H4 (cell line): ENCODE results near the gene VPS35L. TPM values are rescaled to one million over a fixed set of nuclear protein-coding genes. Genes with fewer than 3 reads are reported as not detected.
"Not testable (repeated sequence)": the region's sequence is repeated elsewhere in the genome, so short reads cannot be mapped to it uniquely, and the experiment has no call there.

Source experiments
- DNase-seq: peaks from one replicate; pipeline ENCODE4 v3.0.0-alpha.2; 2015; ENCODE audit warnings: low spot score
- total RNA-seq: library from RNA; depleted of rRNA; stranded (reverse); fragments of >200 nt; shearing (Covaris generic); gene quantifications from 2 replicates; pipeline ENCODE4 v1.2.3, GENCODE V29; 2014

The VPS35L gene
- total RNA-seq, 1 experiment from 2014 or later = 32.9 TPM

DNA sequence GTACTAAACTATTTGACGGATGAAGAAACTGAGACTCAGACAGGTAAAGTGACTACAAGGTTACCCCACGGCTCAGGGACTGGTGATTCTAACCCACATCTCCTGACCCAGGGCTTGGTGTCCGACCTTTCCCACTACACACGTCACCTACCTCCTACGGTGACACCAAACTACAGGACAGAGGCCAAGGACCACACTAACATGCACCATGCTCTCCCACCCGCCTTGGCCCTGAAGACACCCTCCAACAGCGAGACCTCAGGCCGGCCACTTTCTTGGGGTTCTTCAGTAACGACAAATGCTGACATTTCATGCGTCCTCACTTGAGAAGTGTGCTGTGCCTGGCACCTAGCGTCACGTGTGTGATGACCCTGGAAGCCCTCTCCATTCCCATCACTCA lies 156.1 kb downstream of the VPS35L start:
- DNase-seq = no peak

DNA sequence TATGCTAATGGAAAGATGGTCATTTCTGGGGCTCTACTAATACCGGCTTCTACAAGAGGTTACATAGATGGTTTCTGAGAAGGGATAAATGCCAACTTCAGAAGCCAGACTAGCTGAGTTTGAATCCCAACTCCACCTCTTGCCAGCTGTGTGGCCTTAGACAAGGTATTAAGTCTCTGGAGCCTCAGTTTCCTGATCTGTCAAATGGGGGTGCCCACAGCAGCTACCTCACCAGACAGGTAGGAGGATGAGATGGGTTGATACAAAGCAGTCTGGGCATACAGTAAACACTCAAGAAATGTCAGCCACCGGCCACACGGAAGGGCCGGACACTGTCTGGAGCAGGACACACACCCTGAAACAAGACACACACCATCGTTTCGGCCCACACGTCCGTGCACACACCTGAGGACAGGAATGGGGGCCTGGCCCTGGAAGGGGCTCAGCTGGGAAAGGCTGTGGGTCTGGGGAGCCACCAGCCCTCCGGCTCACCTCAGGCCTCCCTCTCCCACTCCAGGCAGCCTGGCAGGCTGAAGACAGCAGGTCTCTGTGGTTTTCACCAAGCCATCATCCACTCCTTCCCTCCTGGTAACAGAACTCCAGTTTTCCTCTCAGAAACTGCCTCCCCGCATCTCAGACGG lies 157.0 kb downstream of the VPS35L start:
- no peak for DNase-seq

GRCh38 chr16:19713697-19714096 lies 158.2 kb downstream of the VPS35L start:
- no peak for DNase-seq

- DNase-seq = no peak
Observed at GRCh38 chr16:19715566-19715965, 160.1 kb downstream of the VPS35L start.

- DNase-seq = no peak
Observed at GRCh38 chr16:19716183-19716582, 160.7 kb downstream of the VPS35L start.

GRCh38 chr16:19716728-19717127 lies 161.2 kb downstream of the VPS35L start:
- DNase-seq = not testable (repeated sequence)

DNA sequence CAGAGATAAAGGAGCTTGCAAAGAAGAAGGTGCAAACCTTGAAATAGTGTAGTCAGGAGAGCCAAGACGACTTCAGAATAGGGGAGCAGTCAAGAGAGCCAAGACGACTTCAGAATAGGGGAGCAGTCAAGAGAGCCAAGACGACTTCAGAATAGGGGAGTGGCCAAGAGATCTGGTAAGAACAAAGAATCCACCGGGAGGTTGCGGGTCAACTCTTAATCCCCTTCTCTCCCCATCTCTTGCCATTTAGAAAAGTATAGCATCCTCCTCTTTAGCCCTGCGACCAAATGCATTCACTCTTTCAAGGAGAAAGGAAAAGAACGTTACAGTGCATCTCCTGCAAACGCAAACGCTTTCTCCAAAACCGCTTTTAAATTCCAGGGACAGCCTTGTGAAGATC lies 161.8 kb downstream of the VPS35L start:
- DNase-seq = no peak

DNA sequence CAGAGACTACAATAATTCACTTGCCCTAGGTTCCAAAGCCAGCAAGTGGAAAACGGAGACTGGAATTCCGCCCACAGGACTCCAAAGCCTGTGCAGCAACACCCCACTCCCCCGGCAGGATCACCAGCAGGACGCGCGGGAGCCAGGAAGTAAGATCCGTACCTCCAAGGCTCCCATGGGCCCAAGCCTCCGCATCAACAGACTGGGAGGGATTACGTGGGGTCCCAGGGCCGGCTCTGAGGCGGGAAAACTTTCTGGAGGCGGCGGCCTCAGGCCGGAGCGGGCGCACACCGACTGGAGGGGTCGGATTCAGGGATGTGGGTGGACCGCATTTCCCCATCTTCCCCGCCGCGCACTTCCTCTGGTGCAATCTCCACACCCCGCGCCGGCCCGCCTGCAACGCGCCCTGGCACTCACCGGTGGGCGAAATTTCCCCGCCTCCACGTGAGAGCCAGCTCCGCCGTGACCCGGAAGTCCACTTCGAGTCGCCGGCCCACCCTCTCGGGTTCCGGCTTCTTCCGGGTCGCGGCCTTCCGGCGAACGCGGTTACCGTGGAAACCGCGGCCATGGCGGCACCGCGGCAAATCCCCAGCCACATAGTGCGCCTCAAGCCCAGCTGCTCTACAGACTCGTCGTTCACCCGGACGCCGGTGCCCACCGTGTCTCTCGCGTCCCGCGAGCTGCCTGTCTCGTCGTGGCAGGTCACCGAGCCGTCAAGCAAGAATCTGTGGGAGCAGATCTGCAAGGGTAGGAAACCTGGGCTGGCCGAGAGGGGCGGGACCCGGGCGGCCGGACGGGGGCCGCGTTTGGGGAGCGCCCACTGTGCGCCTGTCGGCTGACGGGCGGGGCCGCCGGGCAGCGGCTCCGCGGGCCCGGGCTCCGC lies 162.5 kb downstream of the VPS35L start, which contains the start of the genes IQCK and KNOP1:
Gene IQCK (plus strand): TSS at position 531 of the 883 bp plus-strand sequence. CDS start 36 bp downstream, at position 567.
Gene KNOP1 (minus strand): TSS at position 487 of the 883 bp plus-strand sequence. CDS start 3,192 bp downstream, outside the sequence.
- DNase-seq = peak; percentile 83

DNA sequence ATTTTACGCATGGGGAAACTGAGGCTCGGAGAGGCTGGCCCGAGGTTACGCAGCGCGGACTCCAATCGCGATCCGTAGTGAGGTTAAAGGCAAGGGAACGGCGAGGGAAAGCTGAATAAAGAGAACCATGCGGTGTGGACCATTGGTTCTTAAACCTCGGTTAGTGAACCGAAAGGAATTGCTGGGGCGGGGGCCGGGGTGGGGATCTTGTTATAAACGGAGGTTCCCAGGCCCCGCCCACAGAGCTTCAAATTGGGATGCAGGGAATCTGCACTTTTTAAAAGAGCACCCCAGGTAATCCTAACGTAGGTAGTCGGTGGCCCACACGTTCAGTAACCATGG lies 163.1 kb downstream of the VPS35L start:
- DNase-seq = no peak

DNA sequence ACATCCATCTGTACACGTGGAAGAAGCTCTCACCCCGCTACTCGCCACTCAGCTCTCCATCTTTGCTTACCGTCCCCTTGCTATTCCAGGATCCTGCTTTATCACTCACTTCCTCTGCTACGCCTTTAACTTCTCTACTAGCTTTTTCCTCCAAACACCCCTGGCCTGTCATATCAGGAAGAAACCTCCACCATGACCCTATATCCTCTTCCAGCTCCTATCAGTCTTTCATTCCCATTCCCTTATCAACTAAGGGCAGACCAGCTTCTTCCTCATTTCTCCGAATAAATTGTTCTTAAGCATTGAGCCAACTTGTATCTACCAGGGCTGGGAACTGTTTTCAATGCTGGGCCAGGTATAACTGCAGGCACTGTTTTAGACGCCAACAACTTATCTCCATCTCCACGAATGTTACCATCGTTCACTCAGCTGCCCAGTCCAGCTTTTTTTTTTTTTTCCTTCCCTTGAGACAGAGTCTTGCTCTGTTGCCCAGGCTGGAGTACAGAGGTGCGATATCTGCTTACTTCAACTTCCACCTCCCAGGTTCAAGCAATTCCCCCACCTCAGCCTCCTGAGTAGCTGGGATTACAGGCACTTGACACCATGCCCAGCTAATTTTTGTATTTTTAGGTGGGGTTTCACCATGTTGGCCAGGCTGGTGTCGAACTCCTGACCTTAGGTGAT lies 166.9 kb downstream of the VPS35L start:
- no peak for DNase-seq

- no peak for DNase-seq
Observed at GRCh38 chr16:19722981-19723380, 167.5 kb downstream of the VPS35L start.

DNA sequence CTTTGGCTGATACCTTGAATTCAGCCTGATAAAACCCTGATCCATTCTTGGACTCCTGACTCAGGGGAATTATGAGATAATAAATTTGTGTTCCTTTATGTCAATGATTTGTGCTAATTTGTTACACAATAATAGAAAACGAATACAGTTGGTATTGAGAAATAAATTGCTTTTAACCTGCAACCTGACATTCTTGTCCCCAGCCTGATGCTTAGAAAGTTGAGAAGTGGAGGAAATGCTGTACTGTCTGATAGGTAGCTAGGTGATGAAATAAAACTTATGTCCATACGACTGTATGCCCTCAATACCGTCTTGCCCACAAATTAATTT lies 173.1 kb downstream of the VPS35L start:
- no peak for DNase-seq

DNA sequence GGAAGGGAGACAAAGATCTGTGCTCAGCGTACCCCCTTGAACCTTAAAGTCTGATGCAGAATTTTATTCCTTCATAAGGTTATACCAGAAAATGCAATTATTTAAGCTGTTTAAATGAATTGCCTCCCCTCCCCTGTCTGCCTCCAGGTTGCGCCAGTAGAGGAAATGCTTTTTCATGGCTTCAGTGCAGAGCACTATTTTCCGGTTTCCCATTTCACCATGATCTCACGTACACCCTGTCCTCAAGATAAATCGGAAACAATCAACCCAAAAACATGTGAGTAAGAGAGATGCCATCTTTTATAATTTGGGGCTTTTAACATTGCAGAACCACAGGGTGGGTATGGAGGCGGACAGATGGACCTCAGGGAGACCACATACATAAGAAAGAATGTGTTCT lies 178.0 kb downstream of the VPS35L start:
- no peak for DNase-seq

DNA sequence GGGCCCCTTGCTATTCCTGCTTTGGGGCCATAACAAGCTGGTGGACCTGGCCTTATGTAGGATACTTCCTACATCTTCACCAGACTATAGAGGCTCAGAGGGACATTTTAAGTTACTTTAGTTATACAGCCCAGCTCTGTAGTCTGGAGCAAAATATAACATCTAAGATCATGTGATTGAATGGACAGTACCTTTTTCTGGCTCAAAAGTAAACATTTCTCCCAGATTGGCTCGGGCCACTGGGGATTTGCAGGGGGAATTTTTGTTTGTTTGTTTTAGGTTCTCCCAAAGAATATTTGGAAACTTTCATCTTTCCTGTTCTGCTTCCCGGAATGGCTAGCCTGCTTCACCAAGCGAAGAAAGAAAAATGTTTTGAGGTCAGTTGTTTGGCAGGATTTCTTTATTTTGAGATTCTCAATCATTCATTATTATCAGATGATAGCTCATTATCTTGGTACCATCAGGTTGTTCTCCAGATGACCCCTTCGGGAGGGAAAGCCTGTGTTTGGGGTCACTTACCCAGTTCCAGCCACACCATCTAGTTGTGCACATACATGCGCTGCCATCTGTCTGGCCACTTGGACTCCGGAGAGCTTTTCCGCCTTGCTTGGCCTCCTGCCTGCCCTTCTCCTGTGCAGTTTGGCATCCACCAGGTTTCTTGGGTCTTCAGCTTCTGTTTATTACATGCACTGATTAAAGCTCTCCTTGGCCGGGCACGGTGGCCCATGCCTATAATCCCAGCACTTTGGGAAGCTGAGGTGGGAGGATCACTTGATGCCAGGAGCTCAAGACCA lies 179.8 kb downstream of the VPS35L start:
- no peak for DNase-seq

GRCh38 chr16:19737306-19738038 lies 182.0 kb downstream of the VPS35L start:
- no peak for DNase-seq

DNA sequence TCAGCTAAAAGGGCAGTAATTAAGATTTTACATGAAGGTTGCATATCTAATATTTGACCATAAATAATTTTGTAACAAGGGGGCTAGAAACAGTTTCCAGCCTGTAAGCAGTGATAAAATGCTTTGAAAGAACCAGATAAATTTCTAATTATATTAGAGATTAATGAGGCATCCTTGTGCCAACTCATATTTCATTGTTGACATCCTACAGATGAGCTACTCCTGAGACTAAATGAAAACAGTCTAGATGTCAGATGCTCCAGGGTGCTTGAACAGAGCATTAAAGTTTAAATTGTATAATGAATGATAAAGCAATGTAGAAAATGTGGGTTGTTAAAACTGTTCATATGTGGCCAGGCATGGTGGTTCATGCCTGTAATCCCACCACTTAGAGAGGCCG lies 185.9 kb downstream of the VPS35L start:
- DNase-seq = no peak

DNA sequence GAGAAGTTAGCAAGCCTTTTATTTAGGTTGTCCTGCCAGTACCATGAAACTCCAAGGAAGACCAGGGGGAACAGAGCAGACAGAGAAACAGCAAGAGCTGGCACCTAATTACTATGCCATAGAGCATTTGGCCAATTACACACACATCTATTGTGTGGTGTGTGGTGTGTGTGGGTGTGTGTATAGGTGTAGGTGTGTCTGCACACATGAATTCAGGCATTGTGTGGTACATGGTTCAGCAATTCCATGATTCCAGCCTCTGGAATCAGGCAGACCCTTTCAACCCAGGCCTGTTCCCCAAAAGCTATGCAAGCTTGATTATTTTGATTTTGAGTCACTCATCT lies 188.3 kb downstream of the VPS35L start:
- DNase-seq = no peak

- no peak for DNase-seq
Observed at GRCh38 chr16:19744670-19745069, 189.2 kb downstream of the VPS35L start.

DNA sequence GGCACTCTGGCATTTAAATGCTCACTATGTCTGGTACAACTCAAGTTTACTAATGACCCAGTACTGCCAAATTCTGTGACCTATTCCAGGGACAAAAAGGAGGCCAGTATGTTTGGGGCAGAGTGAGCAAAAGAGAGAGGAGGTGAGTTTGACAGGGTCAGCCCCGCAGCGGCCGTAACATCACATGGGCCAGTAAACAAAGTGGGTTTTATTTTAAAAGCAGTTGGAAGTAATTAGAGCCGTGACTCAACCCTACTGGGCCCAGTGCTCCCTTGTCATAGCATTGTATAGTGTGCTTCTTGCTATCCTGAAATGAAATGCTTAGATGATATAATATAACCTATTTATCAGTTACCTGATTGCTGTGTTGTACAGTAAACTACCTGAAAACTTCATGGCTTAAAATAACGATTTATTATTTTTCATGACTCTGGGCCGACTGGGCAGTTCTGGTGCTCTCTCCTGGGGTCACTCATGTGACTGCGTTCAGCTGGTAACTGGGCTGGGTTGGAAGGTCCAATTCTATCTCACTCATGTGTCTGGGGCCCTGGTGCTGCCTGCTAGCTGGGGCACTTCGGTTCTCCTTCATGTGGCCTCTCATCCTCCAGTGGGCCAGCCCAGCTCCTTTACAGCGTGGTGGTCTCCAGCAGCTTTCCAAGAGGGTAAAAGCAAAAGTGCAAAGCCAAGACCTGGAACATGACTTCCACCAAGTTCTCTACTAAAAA lies 189.9 kb downstream of the VPS35L start:
- peak; percentile 38 for DNase-seq

DNA sequence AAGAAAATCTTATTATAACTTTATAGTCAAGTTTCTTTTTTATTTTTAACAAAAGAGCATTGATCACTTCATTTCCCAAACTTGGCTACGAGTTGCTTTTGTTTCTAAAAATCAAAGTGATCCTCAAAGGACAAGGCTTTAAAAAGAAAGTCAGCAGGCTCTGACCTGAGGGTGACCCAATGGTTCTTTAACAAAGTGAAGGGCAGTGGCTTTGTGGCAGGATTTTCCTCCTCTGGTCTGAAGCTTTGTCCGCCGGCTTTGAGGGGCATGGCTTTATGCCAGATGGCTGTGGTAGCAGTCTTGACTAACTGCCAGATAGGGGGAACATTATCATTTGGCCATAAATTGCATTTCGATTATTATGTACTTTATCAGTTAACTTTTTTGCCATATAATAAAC lies 191.1 kb downstream of the VPS35L start:
- no peak for DNase-seq
